ENCODE results near the gene RBM7.
A peak's percentile ranks its signal among the peaks of the same experiment; 100 is the strongest.

The RBM7 gene

GRCh38 chr11:114400216-114400914, at the start of gene RBM7, which contains the start of gene C11orf71:
RBM7 (plus strand) TSS chr11:114400666; CDS start chr11:114400672, 6 bp downstream.
C11orf71 (minus strand) TSS chr11:114400511; CDS start chr11:114400331, 180 bp downstream.
- peak; percentile 98 for DNase-seq

GRCh38 chr11:114353443-114353842, 47.0 kb upstream of the RBM7 start:
- no peak for DNase-seq

GRCh38 chr11:114354076-114354475, 46.4 kb upstream of the RBM7 start:
- DNase-seq = no peak

- DNase-seq = no peak
Measured at GRCh38 chr11:114358716-114359115, 41.8 kb upstream of the RBM7 start.

- DNase-seq = no peak
Measured at GRCh38 chr11:114359342-114359741, 41.1 kb upstream of the RBM7 start.

- DNase-seq = no peak
Measured at GRCh38 chr11:114362326-114362725, 38.1 kb upstream of the RBM7 start.

- DNase-seq = no peak
Measured at GRCh38 chr11:114362958-114363357, 37.5 kb upstream of the RBM7 start.

GRCh38 chr11:114366331-114367243, 33.9 kb upstream of the RBM7 start:
- DNase-seq = no peak

- DNase-seq = no peak
Measured at GRCh38 chr11:114367244-114367957, 33.1 kb upstream of the RBM7 start.

- no peak for DNase-seq
Measured at GRCh38 chr11:114368918-114369680, 31.4 kb upstream of the RBM7 start.

GRCh38 chr11:114375052-114375451, 25.4 kb upstream of the RBM7 start:
- no peak for DNase-seq

- DNase-seq = no peak
Measured at GRCh38 chr11:114377612-114378267, 22.7 kb upstream of the RBM7 start.

GRCh38 chr11:114379394-114380069, 20.9 kb upstream of the RBM7 start:
- DNase-seq = no peak

- DNase-seq = no peak
Measured at GRCh38 chr11:114382509-114382908, 18.0 kb upstream of the RBM7 start.

- no peak for DNase-seq
Measured at GRCh38 chr11:114384487-114384886, 16.0 kb upstream of the RBM7 start.

GRCh38 chr11:114386131-114386530, 14.3 kb upstream of the RBM7 start:
- DNase-seq = no peak

GRCh38 chr11:114386545-114386944, 13.9 kb upstream of the RBM7 start:
- no peak for DNase-seq

- no peak for DNase-seq
Measured at GRCh38 chr11:114392735-114393667, 7.5 kb upstream of the RBM7 start.

- DNase-seq = no peak
Measured at GRCh38 chr11:114395736-114396135, 4.7 kb upstream of the RBM7 start.

GRCh38 chr11:114396916-114397315, 3.5 kb upstream of the RBM7 start:
- DNase-seq = no peak

All from activated naive CD4-positive, alpha-beta T cell treated with Interleukin-2 at 50 U/mL for 16 hours (primary cell).